HG03575 (cell line): ENCODE data around the gene FUZ.

Experiments used
- ATAC-seq: cut with Tn5 transposase; IDR thresholded peaks from one replicate; pipeline ENCODE4 v1.9.1; 2021; ENCODE audit not compliant: unreplicated experiment, insufficient number of reproducible peaks, low FRiP score; ENCODE audit errors: extremely low read depth

Gene FUZ

GRCh38 chr19:49767381-49767780 lies 45.7 kb downstream of the FUZ start:
- no peak for ATAC-seq

GRCh38 chr19:49766930-49767299 lies 46.2 kb downstream of the FUZ start, which contains the start of gene AP2A1:
Gene AP2A1 (plus strand): TSS chr19:49767001. CDS start chr19:49767134, 133 bp downstream.
- no peak for ATAC-seq

- peak; percentile 82 for ATAC-seq
Measured at GRCh38 chr19:49766007-49766929, 46.8 kb downstream of the FUZ start.

- no peak for ATAC-seq
Measured at GRCh38 chr19:49764341-49764740, 48.8 kb downstream of the FUZ start.

- ATAC-seq: no peak
Measured at GRCh38 chr19:49763230-49763629, 49.9 kb downstream of the FUZ start, which contains the start of gene TSKS. Gene TSKS (minus strand): TSS chr19:49763306. CDS start chr19:49763247, 59 bp downstream.

- ATAC-seq: no peak
Measured at GRCh38 chr19:49761625-49762311, 51.3 kb downstream of the FUZ start.

GRCh38 chr19:49761249-49761624 lies 51.9 kb downstream of the FUZ start:
- ATAC-seq: no peak

- ATAC-seq: no peak
Measured at GRCh38 chr19:49758292-49758691, 54.8 kb downstream of the FUZ start.
